RKO (cell line): ENCODE results near the gene FOXF2.

Experiments used
- DNase-seq: peaks from one replicate; pipeline ENCODE4 v3.0.0-alpha.2; 2016; ENCODE audit warnings: low spot score

FOXF2 gene

GRCh38 chr6:1407499-1407990 lies 18.2 kb downstream of the FOXF2 start:
- no peak for DNase-seq

GRCh38 chr6:1409774-1410465 lies 20.5 kb downstream of the FOXF2 start:
- DNase-seq: no peak

GRCh38 chr6:1412901-1413300 lies 23.5 kb downstream of the FOXF2 start:
- no peak for DNase-seq

- DNase-seq: peak; percentile 10
Measured at GRCh38 chr6:1415416-1416063, 26.2 kb downstream of the FOXF2 start.

- DNase-seq: no peak
Measured at GRCh38 chr6:1416191-1416760, 26.9 kb downstream of the FOXF2 start.

GRCh38 chr6:1416820-1417219 lies 27.4 kb downstream of the FOXF2 start:
- no peak for DNase-seq

- DNase-seq: no peak
Measured at GRCh38 chr6:1417718-1418117, 28.3 kb downstream of the FOXF2 start.

GRCh38 chr6:1418471-1419191 lies 29.3 kb downstream of the FOXF2 start:
- no peak for DNase-seq

- no peak for DNase-seq
Measured at GRCh38 chr6:1420382-1420781, 31.0 kb downstream of the FOXF2 start.

- peak; percentile 30 for DNase-seq
Measured at GRCh38 chr6:1422290-1422689, 32.9 kb downstream of the FOXF2 start.

- no peak for DNase-seq
Measured at GRCh38 chr6:1423578-1423977, 34.2 kb downstream of the FOXF2 start.

- peak; percentile 57 for DNase-seq
Measured at GRCh38 chr6:1424306-1424927, 35.0 kb downstream of the FOXF2 start.

GRCh38 chr6:1426416-1426815 lies 37.0 kb downstream of the FOXF2 start:
- no peak for DNase-seq

GRCh38 chr6:1435806-1436205 lies 46.4 kb downstream of the FOXF2 start:
- no peak for DNase-seq

GRCh38 chr6:1436334-1437306 lies 47.2 kb downstream of the FOXF2 start:
- DNase-seq: peak; percentile 65

- no peak for DNase-seq
Measured at GRCh38 chr6:1437553-1438406, 48.4 kb downstream of the FOXF2 start.

GRCh38 chr6:1438471-1438881 lies 49.1 kb downstream of the FOXF2 start:
- DNase-seq: no peak

- no peak for DNase-seq
Measured at GRCh38 chr6:1439349-1439748, 50.0 kb downstream of the FOXF2 start.

GRCh38 chr6:1442929-1443328 lies 53.6 kb downstream of the FOXF2 start:
- DNase-seq: no peak
